22Rv1 (cell line): Measurements from ENCODE around the gene PRDM10.

Source experiments
- ZFX ChIP-seq: fragments of 450-650 bp; IDR thresholded peaks from 2 replicates; pipeline ENCODE4 v1.6.1; 2017; ENCODE audit warnings: antibody characterized with exemption, borderline replicate concordance
- TF ChIP-seq, protein P1 (sequence below): fragments of 450-650 bp; IDR thresholded peaks from 2 replicates; pipeline ENCODE4 v1.5.1; 2017; ENCODE audit warnings: mild to moderate bottlenecking

DNA sequence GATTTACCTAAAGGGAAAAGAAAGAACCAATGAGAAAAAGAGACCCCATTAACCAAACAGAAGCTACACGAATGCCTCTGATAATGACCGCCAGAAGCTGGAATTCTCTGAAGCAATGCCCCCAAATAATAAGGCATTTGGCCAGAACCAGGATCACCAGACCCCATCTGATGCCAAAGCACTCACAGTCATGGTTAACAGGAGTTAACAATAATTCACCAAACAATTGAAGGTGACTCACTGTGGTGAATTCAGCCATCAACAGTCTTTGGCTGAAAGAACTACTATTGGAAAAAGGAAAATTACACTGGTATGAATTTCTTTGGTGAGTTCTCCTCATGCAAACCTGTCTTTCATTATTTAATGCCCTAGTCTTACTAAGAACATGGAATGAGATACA lies 85.4 kb downstream of the PRDM10 start:
- TF ChIP-seq, protein P1, sequence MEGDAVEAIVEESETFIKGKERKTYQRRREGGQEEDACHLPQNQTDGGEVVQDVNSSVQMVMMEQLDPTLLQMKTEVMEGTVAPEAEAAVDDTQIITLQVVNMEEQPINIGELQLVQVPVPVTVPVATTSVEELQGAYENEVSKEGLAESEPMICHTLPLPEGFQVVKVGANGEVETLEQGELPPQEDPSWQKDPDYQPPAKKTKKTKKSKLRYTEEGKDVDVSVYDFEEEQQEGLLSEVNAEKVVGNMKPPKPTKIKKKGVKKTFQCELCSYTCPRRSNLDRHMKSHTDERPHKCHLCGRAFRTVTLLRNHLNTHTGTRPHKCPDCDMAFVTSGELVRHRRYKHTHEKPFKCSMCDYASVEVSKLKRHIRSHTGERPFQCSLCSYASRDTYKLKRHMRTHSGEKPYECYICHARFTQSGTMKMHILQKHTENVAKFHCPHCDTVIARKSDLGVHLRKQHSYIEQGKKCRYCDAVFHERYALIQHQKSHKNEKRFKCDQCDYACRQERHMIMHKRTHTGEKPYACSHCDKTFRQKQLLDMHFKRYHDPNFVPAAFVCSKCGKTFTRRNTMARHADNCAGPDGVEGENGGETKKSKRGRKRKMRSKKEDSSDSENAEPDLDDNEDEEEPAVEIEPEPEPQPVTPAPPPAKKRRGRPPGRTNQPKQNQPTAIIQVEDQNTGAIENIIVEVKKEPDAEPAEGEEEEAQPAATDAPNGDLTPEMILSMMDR, result no peak
- no peak for TF ChIP-seq ZFX
